ENCODE data around the gene KLHL11. TPM values are rescaled to one million over a fixed set of nuclear protein-coding genes. Genes with fewer than 3 reads are reported as not detected.
"Not testable (repeated sequence)": the region's sequence is repeated elsewhere in the genome, so short reads cannot be mapped to it uniquely, and the experiment has no call there.

The KLHL11 gene
- total and polyA plus RNA-seq, 2 donors (not counting 1 experiment from before 2014, with no cell fraction given), result 8.7 to 24.4 TPM

GRCh38 chr17:41848788-41849187, 16.4 kb downstream of the KLHL11 start:
- Histone ChIP-seq H4K20me1 (ENCODE audit: control insufficient read depth, extremely low read depth, insufficient read depth, low read length) (no peaks in the 10 kb centered on the region), H3K4me1 (ENCODE audit: control insufficient read depth, extremely low read depth, insufficient read depth, low read length) (no peaks in the 10 kb centered on the region), H3K9ac (ENCODE audit: insufficient read depth, low read length) (no peak overlapping the region), H3K27ac (ENCODE audit: insufficient read depth, low read length) (no peak overlapping the region), H3K27me3 (ENCODE audit: control insufficient read depth, insufficient read depth, low read length) (no peaks in the 10 kb centered on the region), H3K36me3 (ENCODE audit: control insufficient read depth, insufficient read depth, low read length) (peaks cover 3% of the 10 kb centered on the region), H3K9me3 (ENCODE audit: control insufficient read depth, insufficient read depth, low read depth, low read length) (no peaks in the 10 kb centered on the region), H3K4me2 (ENCODE audit: extremely low read depth, insufficient read depth, low read length) (no peak overlapping the region), H3K79me2 (ENCODE audit: control insufficient read depth, insufficient read depth, low read length) (peaks cover 4% of the 10 kb centered on the region), H2AFZ (ENCODE audit: low read length) (no peak overlapping the region), H3K4me3 (replicated peaks in 1 of 4; ENCODE audit: control extremely low read depth in 1 of 4, insufficient read depth in 1 of 4, low read depth in 3 of 4, low read length in 4 of 4) (no peak overlapping the region)
- peak in 1 of 2 donors; percentile 46 for DNase-seq (ENCODE audit: low read depth in 2 of 2)
- TF ChIP-seq CTCF (conservative IDR thresholded peaks at IDR 0.05 in 1 of 2, IDR thresholded peaks at IDR 0.05 in 1 of 2; ENCODE audit: low read depth in 1 of 2, low read length in 2 of 2) (no peak), EZH2 (IDR thresholded peaks at IDR 0.05; ENCODE audit: low read length, missing control alignments) (no peak)

- Histone ChIP-seq H3K79me2 (ENCODE audit: control insufficient read depth, insufficient read depth, low read length) (peaks cover 2% of the 10 kb centered on the region), H3K4me1 (ENCODE audit: control insufficient read depth, extremely low read depth, insufficient read depth, low read length) (no peaks in the 10 kb centered on the region), H3K9ac (ENCODE audit: insufficient read depth, low read length) (no peak overlapping the region), H3K27me3 (ENCODE audit: control insufficient read depth, insufficient read depth, low read length) (no peaks in the 10 kb centered on the region), H3K4me2 (ENCODE audit: extremely low read depth, insufficient read depth, low read length) (no peak overlapping the region), H2AFZ (ENCODE audit: low read length) (no peak overlapping the region), H3K4me3 (replicated peaks in 1 of 4; ENCODE audit: control extremely low read depth in 1 of 4, insufficient read depth in 1 of 4, low read depth in 3 of 4, low read length in 4 of 4) (no peak overlapping the region), H3K27ac (ENCODE audit: insufficient read depth, low read length) (no peak overlapping the region), H4K20me1 (ENCODE audit: control insufficient read depth, extremely low read depth, insufficient read depth, low read length) (no peaks in the 10 kb centered on the region), H3K36me3 (ENCODE audit: control insufficient read depth, insufficient read depth, low read length) (peaks cover 2% of the 10 kb centered on the region), H3K9me3 (ENCODE audit: control insufficient read depth, insufficient read depth, low read depth, low read length) (no peaks in the 10 kb centered on the region)
- peak in 1 of 2 donors; percentile 76 for DNase-seq (ENCODE audit: low read depth in 2 of 2)
- TF ChIP-seq CTCF (conservative IDR thresholded peaks at IDR 0.05 in 1 of 2, IDR thresholded peaks at IDR 0.05 in 1 of 2; ENCODE audit: low read depth in 1 of 2, low read length in 2 of 2), result no peak
Measured at GRCh38 chr17:41844971-41845370, 20.3 kb downstream of the KLHL11 start.

- H3K9me3 ChIP-seq (ENCODE audit: control insufficient read depth, insufficient read depth, low read depth, low read length); H3K9ac ChIP-seq (ENCODE audit: insufficient read depth, low read length); H2AFZ ChIP-seq (ENCODE audit: low read length); H3K4me3 ChIP-seq (replicated peaks in 1 of 4; ENCODE audit: control extremely low read depth in 1 of 4, insufficient read depth in 1 of 4, low read depth in 3 of 4, low read length in 4 of 4); H4K20me1 ChIP-seq (ENCODE audit: control insufficient read depth, extremely low read depth, insufficient read depth, low read length); H3K4me1 ChIP-seq (ENCODE audit: control insufficient read depth, extremely low read depth, insufficient read depth, low read length); H3K79me2 ChIP-seq (ENCODE audit: control insufficient read depth, insufficient read depth, low read length); H3K4me2 ChIP-seq (ENCODE audit: extremely low read depth, insufficient read depth, low read length); DNase-seq (ENCODE audit: low read depth in 2 of 2); H3K27me3 ChIP-seq (ENCODE audit: control insufficient read depth, insufficient read depth, low read length); H3K36me3 ChIP-seq (ENCODE audit: control insufficient read depth, insufficient read depth, low read length); H3K27ac ChIP-seq (ENCODE audit: insufficient read depth, low read length): not testable (repeated sequence)
Measured at GRCh38 chr17:41840781-41841180, 24.4 kb downstream of the KLHL11 start.

- H3K27ac ChIP-seq (ENCODE audit: insufficient read depth, low read length); H3K4me1 ChIP-seq (ENCODE audit: control insufficient read depth, extremely low read depth, insufficient read depth, low read length); H3K4me2 ChIP-seq (ENCODE audit: extremely low read depth, insufficient read depth, low read length); H3K79me2 ChIP-seq (ENCODE audit: control insufficient read depth, insufficient read depth, low read length); H3K36me3 ChIP-seq (ENCODE audit: control insufficient read depth, insufficient read depth, low read length); H3K9me3 ChIP-seq (ENCODE audit: control insufficient read depth, insufficient read depth, low read depth, low read length); H3K9ac ChIP-seq (ENCODE audit: insufficient read depth, low read length); DNase-seq (ENCODE audit: low read depth in 2 of 2); H2AFZ ChIP-seq (ENCODE audit: low read length); H4K20me1 ChIP-seq (ENCODE audit: control insufficient read depth, extremely low read depth, insufficient read depth, low read length); H3K27me3 ChIP-seq (ENCODE audit: control insufficient read depth, insufficient read depth, low read length); H3K4me3 ChIP-seq (replicated peaks in 1 of 4; ENCODE audit: control extremely low read depth in 1 of 4, insufficient read depth in 1 of 4, low read depth in 3 of 4, low read length in 4 of 4): not testable (repeated sequence)
Measured at GRCh38 chr17:41839448-41839847, 25.8 kb downstream of the KLHL11 start.
